AG20443 (cell line): ENCODE data around the gene PCP4.

Source experiments
- DNase-seq: peaks from one replicate; pipeline ENCODE4 v3.0.0; 2012; ENCODE audit warnings: low spot score, mixed read lengths

The PCP4 gene

GRCh38 chr21:39924577-39925308, 57.5 kb downstream of the PCP4 start:
- DNase-seq, result no peak

- DNase-seq, result no peak
These were observed 60.2 kb downstream of the PCP4 start for GRCh38 chr21:39927304-39927886.

DNA sequence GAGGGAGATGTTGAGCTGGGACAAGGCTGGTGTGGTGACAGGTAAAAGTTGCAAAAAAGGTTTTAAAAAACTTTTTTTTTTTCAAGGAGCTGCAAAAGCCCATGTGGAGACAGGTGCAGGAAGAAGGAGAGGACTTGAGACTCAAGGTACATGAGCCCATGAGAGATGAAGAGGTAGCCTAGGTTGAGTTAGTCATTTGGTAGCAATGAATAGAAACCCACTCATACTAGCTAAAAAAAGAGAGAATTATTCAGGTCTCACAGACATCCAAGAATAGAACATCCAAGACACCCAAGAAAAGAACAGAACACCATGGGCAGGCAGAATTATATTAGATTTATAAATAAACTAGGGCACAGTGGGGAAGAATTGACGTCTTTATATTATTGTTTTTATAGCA, 65.1 kb downstream of the PCP4 start:
- DNase-seq, result no peak

DNA sequence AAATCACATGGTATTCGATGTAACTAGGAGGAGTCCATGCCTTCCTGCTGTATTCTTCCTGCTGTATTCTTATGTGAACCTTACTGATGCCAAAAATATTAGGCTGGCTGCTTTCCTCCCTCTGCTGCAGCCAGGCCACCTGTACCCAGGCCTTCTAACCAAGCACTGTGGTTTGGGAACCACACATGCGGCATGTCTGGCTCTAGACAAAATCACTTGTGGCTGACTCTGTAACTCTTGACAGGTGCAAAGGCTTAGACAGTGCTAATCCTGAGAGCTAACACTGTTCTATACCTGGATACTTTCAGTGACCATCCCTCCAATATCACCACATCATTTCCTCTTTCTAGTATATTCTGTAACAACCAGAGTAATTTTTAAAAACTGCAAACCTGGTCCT, 67.7 kb downstream of the PCP4 start:
- no peak for DNase-seq

DNA sequence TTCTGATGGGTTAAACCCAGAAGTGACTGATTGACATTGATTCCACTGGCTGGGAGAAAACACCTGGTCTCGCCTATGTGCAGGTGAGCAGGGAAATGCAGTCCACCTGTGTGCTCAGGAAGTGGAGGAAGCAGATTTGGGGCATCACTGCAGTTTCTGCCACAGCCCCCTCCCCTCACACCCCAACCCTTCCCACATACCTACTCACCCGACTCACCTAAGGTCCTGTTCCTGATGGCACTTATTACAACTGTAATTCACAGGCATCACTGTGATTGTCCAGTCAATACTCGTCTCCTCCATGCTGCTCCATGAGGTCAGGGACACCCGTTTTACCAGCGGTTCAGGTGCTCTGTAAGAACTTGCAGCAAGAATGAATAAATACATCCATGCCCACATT, 68.5 kb downstream of the PCP4 start:
- no peak for DNase-seq

- DNase-seq, result no peak
These were observed 70.9 kb downstream of the PCP4 start for GRCh38 chr21:39938086-39938625.

GRCh38 chr21:39946199-39946598, 79.0 kb downstream of the PCP4 start:
- no peak for DNase-seq

DNA sequence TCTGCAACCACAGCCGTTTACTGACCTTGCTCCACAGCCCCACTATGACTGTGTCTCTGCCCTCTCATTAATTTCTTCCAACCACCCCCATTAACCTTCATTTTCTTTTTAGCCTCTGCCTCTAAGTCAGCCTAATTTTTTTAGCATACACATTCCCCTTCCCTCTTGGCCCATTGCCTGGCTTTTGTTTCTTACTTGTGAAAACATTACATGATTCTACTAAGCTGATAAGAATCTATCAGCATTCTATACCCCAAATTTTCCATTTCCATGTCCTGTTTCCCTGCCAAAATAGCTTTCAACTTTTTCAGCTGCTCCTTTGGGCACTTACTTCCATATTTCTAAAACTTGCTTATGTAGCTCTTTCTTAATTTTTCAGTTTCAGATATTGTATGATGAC, 79.8 kb downstream of the PCP4 start:
- DNase-seq, result no peak

- no peak for DNase-seq
These were observed 84.2 kb downstream of the PCP4 start for GRCh38 chr21:39951183-39952101.

- no peak for DNase-seq
These were observed 85.0 kb downstream of the PCP4 start for GRCh38 chr21:39952265-39952664.

GRCh38 chr21:39954570-39954969, 87.3 kb downstream of the PCP4 start:
- DNase-seq, result no peak

DNA sequence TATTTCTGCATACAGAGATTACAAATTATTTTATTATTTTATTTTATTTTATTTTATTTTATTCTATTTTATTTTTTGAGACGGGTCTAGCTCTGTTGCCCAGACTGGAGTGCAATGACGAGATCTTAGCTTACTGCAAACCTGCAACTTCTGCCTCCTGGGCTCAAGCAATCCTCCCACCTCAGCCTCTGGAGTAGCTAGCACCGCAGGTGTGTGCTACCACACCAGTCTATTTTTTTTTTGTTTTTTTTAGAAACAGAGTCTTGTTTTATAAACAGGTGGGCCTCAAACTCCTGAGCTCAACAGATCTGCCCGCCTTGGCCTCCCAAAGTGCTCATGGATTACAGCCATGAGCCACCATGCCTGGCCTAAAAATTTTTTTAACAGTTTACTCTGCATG, 88.1 kb downstream of the PCP4 start:
- no peak for DNase-seq

DNA sequence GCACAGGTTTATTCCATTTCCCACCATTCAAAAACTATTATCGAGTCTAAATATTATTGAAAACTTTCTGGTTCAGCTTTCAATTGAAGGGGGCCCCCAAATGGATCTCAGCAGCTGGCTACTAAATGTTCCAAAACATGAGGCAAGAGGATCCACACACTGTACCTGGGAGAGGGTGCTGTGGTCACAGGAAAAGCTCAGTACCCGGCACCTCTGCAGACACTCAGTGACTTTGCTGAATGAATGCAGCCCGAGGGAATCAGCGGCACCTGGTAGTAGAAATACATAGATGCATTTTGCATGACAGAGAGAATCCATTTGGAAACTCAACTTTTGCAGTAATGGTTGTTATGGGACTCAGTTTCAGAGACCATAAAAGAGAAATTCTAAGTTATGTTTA, 89.3 kb downstream of the PCP4 start:
- no peak for DNase-seq

DNA sequence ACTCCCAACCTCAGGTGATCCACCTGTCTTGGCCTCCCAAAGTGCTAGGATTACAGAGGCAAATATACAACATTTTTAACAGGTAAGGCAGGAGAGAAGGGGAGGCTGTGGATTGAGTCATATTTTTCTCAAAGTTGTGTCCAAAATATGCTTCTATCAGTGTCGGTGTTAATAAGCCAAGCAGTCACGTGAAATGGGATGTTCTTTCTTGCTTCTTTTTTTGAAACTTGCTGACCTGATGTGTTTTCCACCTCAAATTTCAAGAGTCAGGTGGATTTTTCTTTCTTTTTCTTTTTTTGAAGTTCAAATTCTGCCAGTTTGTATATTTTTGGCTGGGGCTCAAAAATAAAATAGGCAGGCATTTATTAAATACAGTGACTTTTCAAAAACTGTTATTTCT, 91.5 kb downstream of the PCP4 start:
- no peak for DNase-seq

- DNase-seq, result no peak
These were observed 94.0 kb downstream of the PCP4 start for GRCh38 chr21:39961251-39961650.

DNA sequence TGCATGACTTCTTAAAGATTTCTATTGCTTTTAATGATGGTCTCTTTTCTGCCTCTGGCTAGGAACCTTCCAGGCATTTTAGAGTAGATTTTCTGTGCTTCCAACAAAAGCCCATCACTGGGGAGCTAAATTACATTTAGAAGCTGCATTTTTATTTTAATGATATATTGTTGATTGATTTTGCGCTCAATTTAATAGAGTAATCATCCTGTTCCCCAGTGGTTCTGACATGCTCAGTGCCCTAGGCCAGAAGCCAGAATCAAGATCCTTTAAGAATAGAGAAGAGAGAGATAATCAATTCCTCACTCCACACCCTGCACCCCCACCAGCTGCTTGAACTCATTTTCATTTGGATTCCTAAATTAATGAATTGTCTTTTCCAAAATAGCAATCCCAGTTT, 97.8 kb downstream of the PCP4 start:
- DNase-seq, result no peak

GRCh38 chr21:39966786-39967185, 99.5 kb downstream of the PCP4 start:
- no peak for DNase-seq

DNA sequence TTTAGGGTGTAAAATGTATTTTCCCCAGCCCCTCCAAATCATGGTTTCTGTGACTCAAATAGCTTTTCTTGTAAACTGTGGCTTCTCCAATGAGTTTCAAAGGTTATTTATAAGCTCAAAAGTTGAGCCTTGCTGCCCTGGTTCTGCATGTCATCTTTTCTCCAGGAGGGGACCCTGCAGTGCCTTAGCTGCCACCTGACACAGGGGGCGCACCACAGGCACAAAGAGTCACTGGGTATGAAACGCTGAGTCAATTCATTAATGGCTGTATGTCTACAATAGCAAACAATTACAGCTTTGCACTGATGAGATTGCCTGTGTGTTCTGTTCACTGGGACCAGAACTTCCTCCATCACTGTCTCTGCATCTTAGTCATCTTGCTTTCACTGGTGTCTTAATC, 100.8 kb downstream of the PCP4 start:
- DNase-seq, result no peak

- DNase-seq, result no peak
These were observed 102.6 kb downstream of the PCP4 start for GRCh38 chr21:39969691-39970364.

- no peak for DNase-seq
These were observed 104.7 kb downstream of the PCP4 start for GRCh38 chr21:39971956-39972355.

- no peak for DNase-seq
These were observed 105.2 kb downstream of the PCP4 start for GRCh38 chr21:39972471-39972870.
